ENCODE data around the gene MXRA7.

DNA sequence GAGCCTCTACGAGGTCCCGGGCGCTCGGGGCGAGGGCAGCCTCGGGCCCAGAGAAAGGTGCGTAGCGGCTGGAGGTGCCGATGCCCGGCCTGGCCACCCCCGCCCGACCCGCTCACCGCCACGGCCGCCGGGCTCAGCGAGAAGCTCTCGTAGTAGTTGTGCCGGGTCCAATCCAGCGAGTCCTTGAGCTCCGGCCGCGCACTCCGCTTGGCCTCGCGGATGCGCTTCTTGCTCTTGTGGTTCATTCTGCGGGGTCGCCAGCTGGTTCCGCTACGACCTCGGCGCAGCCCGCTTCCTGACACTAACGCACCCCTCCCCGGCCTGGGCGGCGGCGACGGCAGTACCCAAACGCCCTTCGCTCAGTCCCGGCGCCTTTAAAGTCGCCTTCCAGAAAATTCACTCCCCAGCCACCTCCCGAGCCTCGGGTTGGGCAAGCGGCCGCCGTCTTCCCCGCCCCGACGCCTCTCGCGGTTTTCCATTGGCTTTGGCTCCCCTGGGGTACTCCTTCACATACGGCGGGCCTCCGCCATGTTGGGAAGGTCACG, 15.5 kb upstream of the MXRA7 start, which contains the start of gene JMJD6:
- TF ChIP-seq, protein P1, sequence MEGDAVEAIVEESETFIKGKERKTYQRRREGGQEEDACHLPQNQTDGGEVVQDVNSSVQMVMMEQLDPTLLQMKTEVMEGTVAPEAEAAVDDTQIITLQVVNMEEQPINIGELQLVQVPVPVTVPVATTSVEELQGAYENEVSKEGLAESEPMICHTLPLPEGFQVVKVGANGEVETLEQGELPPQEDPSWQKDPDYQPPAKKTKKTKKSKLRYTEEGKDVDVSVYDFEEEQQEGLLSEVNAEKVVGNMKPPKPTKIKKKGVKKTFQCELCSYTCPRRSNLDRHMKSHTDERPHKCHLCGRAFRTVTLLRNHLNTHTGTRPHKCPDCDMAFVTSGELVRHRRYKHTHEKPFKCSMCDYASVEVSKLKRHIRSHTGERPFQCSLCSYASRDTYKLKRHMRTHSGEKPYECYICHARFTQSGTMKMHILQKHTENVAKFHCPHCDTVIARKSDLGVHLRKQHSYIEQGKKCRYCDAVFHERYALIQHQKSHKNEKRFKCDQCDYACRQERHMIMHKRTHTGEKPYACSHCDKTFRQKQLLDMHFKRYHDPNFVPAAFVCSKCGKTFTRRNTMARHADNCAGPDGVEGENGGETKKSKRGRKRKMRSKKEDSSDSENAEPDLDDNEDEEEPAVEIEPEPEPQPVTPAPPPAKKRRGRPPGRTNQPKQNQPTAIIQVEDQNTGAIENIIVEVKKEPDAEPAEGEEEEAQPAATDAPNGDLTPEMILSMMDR (IDR thresholded peaks at IDR 0.05): no peak
- TF ChIP-seq POLR2AphosphoS5 (IDR thresholded peaks at IDR 0.05; ENCODE audit: low read depth, low read length): peak; percentile 82
- TF ChIP-seq, protein P2, sequence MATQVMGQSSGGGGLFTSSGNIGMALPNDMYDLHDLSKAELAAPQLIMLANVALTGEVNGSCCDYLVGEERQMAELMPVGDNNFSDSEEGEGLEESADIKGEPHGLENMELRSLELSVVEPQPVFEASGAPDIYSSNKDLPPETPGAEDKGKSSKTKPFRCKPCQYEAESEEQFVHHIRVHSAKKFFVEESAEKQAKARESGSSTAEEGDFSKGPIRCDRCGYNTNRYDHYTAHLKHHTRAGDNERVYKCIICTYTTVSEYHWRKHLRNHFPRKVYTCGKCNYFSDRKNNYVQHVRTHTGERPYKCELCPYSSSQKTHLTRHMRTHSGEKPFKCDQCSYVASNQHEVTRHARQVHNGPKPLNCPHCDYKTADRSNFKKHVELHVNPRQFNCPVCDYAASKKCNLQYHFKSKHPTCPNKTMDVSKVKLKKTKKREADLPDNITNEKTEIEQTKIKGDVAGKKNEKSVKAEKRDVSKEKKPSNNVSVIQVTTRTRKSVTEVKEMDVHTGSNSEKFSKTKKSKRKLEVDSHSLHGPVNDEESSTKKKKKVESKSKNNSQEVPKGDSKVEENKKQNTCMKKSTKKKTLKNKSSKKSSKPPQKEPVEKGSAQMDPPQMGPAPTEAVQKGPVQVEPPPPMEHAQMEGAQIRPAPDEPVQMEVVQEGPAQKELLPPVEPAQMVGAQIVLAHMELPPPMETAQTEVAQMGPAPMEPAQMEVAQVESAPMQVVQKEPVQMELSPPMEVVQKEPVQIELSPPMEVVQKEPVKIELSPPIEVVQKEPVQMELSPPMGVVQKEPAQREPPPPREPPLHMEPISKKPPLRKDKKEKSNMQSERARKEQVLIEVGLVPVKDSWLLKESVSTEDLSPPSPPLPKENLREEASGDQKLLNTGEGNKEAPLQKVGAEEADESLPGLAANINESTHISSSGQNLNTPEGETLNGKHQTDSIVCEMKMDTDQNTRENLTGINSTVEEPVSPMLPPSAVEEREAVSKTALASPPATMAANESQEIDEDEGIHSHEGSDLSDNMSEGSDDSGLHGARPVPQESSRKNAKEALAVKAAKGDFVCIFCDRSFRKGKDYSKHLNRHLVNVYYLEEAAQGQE (IDR thresholded peaks at IDR 0.05; ENCODE audit: insufficient read depth in 1 of 2, low read depth in 2 of 2, low read length in 1 of 2): no peak
- peak; percentile 89 for TF ChIP-seq TCF7L2 (IDR thresholded peaks at IDR 0.05; ENCODE audit: low read depth, low read length)

Data from Panc1 (cell line).